ENCODE results near the gene TMEM39A.

TMEM39A gene, protein sequence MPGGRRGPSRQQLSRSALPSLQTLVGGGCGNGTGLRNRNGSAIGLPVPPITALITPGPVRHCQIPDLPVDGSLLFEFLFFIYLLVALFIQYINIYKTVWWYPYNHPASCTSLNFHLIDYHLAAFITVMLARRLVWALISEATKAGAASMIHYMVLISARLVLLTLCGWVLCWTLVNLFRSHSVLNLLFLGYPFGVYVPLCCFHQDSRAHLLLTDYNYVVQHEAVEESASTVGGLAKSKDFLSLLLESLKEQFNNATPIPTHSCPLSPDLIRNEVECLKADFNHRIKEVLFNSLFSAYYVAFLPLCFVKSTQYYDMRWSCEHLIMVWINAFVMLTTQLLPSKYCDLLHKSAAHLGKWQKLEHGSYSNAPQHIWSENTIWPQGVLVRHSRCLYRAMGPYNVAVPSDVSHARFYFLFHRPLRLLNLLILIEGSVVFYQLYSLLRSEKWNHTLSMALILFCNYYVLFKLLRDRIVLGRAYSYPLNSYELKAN

DNA sequence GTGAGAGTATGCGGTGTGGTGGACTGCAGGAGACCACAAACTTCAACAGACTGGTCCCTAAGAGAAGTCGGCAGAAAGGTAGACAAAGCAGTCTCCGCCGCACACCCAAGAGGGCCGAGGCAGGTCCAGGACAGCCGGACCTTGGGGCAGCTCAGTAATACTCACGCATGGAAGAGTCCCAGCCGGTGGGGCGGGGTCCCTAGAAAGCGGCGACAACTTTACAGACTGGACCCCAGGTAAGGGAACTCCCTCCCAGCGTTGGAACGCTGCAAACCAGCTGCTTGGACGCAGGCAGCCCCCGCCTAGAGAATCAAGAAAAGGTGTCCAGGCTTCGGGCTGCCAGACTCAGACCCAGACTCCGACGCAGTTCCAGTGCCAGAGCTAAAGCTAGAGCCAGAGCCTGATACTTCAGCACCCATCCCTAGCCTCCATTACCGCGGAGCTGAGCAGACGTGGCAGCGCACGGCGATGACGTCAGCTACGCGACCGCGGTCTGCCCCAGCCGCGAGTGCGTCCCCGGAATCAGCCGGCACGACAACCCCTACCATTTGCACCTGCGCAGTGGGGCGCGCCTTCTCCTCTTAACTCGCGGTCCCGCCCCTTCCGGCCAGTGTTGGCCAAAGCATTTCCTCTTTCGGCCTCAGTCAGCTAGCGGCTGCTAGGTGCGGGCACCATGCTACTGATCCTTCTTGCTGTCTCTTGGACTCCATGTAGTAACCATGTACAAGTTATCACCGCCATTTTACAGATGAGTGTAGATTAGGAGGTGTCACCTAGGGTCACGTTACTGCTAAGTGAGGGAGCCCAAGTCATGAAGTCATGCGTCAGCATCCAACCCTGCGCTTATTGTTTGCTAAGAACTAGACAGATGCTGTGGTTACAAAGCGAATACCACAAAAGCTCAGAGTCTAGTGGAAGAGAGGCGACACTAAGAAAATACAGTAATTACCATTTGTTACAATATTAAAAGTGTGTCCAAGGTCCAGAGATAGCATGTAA lies at the start of gene TMEM39A:
Gene TMEM39A, minus strand, starts transcription at position 445 of the 999 bp plus-strand sequence. CDS start 1,541 bp downstream, outside the sequence.
- DNase-seq = peak; percentile 99

DNA sequence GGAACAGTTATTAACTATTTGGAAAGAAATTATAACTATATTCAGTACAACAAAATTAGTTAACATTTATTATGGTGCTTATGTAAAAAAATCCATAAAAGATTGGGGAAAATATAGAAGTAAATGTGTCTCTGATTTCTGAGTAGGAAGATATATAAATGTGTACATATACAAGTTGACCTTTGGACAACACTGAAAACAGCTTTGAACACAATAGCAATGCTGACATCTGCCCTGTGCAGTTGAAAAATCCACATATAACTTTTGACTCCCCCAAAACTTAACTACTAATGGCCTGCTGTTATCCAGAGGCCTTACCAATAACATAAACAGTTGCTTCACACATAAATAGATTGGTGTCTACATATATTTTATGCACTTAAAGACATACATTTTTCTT lies 47.3 kb upstream of the TMEM39A start:
- no peak for DNase-seq

DNA sequence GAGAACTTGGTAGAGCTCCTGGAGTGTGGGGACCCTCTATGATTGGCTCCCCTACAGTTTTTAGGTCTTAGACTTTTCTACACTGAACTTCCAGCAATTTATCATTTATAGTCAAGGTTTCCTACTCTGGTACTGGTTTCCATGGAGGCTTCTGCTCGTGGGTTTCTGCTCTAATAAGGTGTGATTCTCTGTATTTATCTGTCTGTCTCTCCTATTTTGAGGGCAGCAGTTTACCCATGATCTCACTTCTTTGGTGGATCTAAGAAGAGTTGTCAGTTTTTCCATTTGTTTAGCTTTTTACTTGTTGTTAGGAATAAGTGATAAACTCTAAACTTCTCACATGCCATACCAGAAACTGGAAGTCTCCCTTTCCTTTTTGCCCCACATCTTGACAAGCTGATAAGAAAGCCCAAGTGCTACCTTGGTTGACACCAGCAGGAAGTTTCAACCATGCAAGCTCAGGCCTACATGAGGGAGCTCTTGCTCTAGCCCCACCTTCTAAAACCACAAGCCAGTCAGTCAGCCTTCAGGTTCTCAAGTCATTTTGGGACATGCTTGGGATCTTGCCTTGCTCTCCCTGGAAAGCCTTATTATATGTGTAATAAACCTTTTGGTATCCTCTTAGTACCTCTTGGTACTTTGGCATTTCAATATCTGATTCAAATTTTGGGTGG lies 44.9 kb upstream of the TMEM39A start:
- DNase-seq = no peak

DNA sequence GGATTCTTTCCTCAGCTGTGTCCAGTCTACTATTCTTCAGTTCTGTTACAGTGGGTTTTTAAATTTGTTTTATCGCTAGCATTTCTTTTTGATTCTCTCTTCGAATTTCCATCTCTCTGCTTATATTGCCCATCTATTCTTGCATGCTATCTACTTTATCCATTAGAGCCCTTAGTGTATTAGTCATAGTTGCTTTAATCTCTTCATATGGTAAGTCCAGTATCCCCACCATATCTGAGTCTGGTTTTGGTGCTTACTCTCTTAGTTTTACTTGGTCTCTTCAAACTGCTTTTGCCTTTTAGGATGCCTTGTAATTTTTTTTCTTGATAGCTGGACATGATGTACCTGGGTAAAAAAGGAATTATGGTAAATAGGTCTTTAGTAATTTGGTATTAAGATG lies 44.0 kb upstream of the TMEM39A start:
- no peak for DNase-seq

DNA sequence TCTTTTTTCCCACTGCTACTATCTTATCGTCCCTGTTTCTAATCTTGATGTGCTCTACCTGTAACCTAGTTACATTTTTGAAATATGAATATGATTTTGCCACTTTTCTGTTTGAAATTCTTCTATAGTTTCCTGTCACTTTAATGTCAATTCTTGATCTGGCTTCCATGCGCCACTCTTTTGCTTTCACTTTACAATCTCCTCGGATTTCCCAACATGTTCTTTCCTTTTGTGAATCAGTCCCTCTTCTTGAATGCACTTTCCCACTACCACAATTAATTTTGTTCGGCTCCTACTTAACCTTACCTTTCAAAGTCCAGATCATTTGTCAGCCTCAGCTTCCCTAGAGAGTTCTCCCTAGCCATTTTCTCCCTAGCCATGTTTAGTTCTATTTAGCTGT lies 43.2 kb upstream of the TMEM39A start:
- DNase-seq = no peak

DNA sequence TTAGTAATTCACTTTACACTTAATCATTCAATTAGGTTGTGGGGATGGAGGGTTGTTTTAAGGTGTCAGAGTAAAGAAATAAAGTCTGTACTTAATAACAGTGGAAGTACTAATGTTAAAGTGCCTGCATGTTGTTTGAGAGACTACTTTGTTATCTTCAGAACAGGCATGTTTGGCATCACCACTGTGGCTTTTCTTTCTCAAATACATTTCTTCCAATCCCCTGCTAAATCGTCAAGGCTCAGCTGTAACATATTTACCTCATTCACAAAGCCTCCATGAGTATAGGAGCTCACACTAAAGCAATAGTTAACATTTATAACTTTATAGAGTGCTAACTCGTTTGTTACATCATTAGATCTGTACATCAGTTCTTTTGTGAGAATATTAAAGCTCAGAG lies 37.5 kb upstream of the TMEM39A start:
- DNase-seq = no peak

DNA sequence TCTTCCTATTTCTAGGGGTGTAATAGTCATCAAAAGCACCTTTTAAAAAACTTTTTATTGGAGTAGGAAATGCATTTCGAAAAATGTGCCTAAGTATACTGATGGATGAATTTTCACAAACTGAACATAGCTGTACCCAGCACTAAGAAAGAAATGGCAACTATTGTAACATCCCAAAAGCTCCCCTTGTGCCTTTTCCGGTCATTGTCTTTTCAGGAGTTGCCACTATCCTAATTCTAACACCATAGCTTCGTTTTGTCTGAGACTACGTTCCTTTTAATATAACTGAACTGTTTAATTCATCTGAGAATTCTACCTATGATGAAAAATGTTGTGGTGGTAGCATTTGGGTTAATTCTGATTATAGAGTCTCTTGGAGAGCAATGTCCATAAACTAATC lies 36.9 kb upstream of the TMEM39A start:
- DNase-seq = no peak

DNA sequence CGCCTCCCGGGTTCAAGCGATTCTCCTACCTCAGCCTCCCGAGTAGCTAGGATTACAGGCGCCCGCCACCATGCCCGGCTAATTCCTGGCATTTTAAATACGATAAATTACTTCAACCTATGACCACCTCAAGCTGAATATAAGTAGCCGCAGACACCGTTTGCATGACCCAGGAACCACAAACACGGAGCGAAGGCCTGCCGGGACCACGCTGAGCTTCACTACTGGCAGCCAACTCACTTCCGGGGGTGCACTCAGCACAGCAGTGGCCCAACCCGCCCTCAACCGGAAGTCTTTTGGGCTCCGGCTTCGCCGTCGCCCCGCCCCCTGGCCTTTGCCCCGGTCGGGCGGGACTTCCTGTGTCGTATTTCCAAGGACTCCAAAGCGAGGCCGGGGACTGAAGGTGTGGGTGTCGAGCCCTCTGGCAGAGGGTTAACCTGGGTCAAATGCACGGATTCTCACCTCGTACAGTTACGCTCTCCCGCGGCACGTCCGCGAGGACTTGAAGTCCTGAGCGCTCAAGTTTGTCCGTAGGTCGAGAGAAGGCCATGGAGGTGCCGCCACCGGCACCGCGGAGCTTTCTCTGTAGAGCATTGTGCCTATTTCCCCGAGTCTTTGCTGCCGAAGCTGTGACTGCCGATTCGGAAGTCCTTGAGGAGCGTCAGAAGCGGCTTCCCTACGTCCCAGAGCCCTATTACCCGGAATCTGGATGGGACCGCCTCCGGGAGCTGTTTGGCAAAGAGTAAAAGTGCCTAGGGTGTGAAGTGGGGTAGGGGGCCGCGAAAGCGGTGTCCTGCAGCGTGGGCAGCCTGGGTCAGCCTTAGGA lies 35.0 kb upstream of the TMEM39A start, which contains the start of gene TIMMDC1:
Gene TIMMDC1, plus strand, starts transcription at position 362 of the 826 bp plus-strand sequence. Its CDS starts 187 bp downstream, at position 549.
- DNase-seq = peak; percentile 96

DNA sequence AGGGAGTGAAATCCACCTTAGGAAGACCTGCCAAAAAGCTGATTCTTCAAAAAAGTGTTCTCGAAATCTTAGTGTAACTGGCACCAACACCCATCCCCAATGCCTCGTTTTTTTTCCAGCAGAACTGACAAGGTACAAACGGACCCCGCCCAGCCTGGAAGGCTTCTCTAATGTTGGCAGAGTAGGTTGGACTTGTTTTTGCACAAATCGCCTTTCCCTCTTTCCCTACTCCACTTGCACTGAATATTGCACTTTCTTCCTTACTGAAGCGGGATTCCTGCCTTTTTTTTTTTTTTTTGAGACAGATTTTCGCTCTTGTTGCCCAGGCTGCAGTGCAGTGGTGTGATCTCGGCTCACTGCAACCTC lies 34.4 kb upstream of the TMEM39A start:
- peak; percentile 26 for DNase-seq

DNA sequence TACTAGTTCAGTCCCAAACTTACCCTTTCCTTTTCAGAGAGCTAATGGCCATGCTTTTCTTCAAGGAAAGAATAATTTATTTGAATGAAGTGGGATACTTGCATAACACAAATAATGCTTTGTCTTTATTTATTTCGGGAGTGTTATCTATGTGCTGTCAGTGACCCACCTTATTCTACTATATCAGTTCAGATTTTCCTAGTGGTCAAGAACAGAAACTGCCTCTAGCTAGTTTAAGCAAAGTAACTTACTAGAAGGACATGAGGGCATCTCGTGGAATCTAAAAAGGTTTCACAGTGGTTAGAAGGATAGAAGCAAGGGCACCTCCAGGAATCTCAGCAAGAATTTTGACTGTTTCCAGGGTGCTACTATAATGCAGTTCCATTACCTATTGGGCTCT lies 31.2 kb upstream of the TMEM39A start:
- no peak for DNase-seq

DNA sequence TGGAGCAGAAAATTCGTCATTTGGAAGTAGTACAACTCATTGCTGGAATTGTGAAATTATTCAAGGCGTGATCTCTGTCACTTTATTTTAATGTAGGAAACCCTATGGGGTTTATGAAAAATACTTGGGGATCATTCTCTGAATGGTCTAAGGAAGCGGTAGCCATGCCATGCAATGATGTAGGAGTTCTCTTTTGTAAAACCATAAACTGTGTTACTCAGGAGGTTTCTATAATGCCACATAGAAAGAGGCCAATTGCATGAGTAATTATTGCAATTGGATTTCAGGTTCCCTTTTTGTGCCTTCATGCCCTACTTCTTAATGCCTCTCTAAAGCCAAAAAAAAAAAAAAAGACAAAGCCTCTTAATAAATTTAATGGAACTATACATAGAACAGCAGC lies 29.4 kb upstream of the TMEM39A start:
- DNase-seq = no peak

DNA sequence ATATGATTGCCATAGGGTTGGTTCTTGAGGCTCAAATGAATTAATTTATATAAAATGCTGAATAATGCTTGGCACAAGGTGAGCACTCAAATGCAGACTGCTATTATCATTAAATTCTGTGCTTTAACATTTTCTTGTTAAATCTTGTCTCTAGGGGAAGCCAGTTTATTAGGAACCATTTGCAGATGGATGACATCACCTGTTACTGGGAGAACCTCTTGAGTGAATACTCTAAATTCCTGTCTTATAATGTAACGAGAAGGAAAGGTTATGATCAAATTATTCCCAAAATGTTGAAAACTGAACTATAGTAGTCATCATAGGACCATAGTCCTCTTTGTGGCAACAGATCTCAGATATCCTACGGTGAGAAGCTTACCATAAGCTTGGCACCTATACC lies 28.7 kb upstream of the TMEM39A start:
- no peak for DNase-seq

DNA sequence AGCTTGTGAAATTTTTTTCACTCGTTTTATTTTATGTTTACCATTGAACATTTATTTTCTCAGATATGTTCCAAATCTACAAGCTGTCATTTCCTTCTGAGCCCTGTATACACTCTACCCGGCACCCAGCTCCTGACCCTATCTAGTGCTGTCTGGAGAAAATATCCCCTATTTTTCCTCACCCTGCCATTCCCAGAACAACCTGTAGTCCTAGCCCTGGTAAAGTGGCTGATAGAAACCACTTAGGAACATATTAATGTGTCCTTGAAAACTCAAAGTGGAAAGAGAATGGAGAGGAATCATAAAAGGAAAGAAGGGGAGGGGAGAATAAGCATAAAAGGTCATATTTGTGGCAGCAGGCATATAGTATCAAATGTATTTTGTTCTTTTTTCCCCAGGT lies 26.7 kb upstream of the TMEM39A start:
- DNase-seq = no peak

DNA sequence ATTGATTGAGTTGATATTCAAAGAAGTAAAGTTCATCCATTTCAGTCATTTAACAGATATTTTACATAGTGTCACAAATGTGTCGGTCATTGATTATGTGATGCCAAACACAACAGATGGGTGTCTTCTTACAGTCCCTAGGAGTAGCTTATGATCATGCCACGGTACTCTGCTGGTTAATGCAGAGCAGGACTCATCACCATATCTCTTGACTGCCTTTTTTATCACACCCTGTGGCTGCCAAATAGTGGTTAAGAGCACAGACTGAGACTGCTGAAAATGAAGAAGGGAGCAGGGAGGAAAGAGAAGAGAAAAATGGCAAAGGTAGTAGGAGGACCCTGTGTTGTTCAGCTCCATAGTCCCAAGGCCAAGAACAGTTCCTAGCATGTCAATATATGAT lies 22.1 kb upstream of the TMEM39A start:
- DNase-seq = no peak

DNA sequence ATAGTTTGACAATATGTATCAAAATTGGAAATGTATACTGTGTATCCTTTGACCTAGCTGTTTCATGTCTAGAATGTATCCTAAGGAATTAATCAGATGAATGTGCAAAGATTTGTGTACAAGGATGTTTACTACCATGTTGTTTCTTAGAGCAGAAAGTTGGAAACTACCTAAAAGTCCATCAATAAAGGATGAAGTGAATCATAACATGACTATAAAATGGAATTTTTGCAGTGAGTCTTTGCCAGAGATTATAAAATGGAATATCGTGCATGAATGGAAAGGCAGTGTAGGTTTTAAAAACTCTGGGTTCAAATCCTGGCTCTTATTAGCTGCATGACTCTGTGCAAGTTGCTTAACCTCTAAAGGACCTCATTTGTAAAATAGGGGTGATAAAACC lies 19.7 kb upstream of the TMEM39A start:
- DNase-seq = no peak

DNA sequence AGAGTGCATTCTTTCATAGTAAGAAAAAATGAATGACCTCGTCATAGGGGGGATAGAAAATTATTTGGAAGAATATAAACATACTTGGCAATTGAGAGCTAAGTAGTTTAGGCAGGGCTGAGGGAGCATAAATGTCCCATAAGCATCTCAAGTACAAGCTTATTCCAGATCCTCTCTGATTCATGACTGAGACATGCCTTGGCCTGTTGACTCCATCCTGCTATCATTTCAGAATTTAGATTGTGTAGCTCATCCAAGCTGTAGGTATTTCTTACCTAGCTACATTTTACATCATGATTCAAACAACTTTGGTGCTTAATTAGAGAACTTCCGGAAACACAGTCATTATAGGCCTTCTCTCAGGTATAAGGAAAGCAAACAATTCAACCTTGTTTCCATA lies 17.7 kb upstream of the TMEM39A start:
- DNase-seq = no peak

DNA sequence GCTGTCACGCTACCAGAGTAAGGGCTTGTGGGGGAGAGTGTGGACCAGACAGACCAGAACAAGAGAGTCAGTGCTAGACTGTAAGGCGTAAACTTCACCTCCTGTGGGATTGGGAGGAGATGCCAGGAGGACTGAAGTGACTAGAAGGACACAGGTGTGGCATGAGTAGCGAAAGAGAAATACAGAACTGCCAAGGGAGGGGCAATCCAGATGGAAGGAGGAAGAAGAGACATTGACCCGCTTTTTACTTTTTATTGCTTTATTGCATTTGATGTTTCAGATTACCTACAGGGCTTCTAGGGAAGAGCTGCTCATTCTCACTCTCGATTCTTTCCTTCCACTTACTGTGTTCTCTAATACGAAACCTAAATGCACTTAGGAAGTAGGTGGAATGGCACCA lies 7.5 kb upstream of the TMEM39A start:
- DNase-seq = no peak

DNA sequence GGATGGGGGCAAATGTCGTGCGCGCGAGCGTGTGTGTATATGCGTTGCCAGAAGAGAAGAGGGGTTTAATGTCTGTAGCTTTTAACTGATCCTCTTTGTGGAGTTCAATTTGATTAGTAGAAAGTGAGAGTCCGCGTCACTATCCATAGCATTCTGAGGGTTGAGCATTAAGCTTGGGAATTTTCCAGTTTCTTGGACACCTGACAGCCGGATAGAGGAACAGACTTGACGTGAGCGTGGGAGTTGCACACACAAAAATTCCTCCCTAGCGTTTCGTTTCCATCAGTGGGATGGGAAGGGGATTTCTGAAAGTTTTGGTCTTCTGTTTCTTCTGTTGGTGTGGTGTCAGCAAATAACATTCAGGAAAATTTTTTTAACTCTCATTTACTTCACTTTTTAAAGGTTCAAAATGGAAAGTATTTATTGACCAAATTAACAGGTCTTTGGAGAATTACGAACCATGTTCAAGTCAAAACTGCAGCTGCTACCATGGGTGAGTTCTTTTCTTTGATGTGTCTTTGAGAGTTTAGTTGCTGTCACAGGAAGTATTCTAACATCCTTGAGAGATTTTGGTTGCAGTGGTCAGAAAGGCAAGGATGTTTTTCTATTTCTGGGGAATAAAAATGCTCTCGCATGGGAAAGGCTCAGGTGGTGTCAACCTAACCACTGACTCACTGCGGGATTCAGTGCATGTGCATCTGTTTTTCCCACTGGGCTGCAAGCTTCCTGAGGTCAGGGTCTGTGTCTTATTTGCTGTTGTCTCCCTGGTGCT lies 6.2 kb upstream of the TMEM39A start:
- peak; percentile 39 for DNase-seq

DNA sequence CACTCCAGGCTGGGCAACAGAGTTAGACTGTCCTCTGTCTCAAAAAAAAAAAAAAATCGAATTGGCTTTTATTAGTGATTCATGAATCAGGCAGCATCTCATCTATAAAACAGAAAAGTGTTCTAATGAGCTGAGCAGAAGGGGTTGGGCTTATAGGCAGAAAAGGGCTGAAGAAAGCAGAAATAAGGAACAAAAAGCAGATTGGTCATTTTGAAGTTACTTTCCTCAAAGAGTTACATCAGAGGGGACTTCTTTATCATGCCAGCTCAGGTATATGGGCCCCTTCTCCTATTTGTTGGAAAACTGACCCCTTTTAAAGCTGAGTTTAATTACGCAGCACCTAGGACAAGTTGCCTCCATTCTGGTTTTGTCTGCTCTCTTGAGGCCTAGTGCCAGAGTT lies 4.6 kb upstream of the TMEM39A start:
- no peak for DNase-seq

DNA sequence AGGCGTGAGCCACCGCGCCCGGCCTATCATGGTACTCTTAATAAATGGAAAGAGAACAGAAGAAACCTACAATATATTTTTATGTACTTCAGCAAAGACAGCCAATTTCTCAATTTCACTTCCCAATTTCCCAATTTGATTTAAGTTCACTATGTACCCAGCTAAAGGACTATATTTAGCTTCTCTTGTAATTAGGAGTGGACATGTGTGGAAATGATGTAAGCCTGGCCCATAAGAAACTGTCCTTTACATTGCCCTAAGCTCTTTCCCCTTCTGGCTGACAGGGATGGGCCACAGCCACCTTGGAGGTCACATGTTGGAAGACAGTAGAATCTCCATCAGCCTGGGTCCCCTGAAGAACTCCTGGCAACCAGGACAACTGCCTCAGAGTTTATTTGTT lies 6.2 kb downstream of the TMEM39A start:
- no peak for DNase-seq

DNA sequence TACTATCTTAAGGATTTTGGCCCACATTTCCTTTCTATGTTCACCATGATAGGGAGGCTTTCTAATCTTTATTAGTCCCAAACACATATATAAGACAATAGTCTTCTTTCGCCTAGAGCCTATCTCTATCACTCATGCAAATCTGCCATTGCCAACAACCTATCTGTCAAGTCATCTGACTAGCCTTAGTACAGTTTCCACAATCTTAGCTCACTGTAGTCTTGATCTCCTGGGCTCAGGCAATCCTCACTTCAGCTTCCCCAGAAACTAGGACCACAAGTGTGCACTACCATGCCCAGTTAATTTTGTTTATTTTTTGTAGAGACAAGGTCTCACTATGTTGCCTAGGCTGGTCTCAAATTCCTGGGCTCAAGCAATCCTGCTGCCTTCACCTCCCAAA lies 6.9 kb downstream of the TMEM39A start:
- DNase-seq = no peak
